Renal cortical epithelial cell (primary cell): Measurements from ENCODE around the gene SEPTIN11. TPM values are rescaled to one million over a fixed set of nuclear protein-coding genes. Genes with fewer than 3 reads are reported as not detected.

Source experiments
- DNase-seq: peaks from one replicate; pipeline ENCODE4 v3.0.0-alpha.2; 2011; ENCODE audit warnings: low read depth
- total RNA-seq: library from RNA; depleted of rRNA; stranded (reverse); fragments of >200 nt; gene quantifications from 2 replicates; pipeline ENCODE4 v1.2.3, GENCODE V29; 2014

The SEPTIN11 gene
- total RNA-seq, 1 donor from 2014 or later: 232 TPM

- no peak for DNase-seq
Measured at GRCh38 chr4:76979236-76979635, 29.7 kb downstream of the SEPTIN11 start.

- DNase-seq: no peak
Measured at GRCh38 chr4:76980261-76980660, 30.7 kb downstream of the SEPTIN11 start.

- no peak for DNase-seq
Measured at GRCh38 chr4:76981644-76982043, 32.1 kb downstream of the SEPTIN11 start.

GRCh38 chr4:76982638-76983584, 33.4 kb downstream of the SEPTIN11 start:
- DNase-seq: no peak

GRCh38 chr4:76984127-76984526, 34.6 kb downstream of the SEPTIN11 start:
- DNase-seq: peak; percentile 65

- DNase-seq: peak; percentile 99
Measured at GRCh38 chr4:76984788-76985211, 35.2 kb downstream of the SEPTIN11 start.

GRCh38 chr4:76987153-76987591, 37.6 kb downstream of the SEPTIN11 start:
- peak; percentile 50 for DNase-seq

- DNase-seq: no peak
Measured at GRCh38 chr4:76987685-76988084, 38.1 kb downstream of the SEPTIN11 start.

GRCh38 chr4:76989391-76990061, 40.0 kb downstream of the SEPTIN11 start:
- DNase-seq: no peak

GRCh38 chr4:76990288-76991080, 40.9 kb downstream of the SEPTIN11 start:
- peak; percentile 87 for DNase-seq

GRCh38 chr4:76991161-76991660, 41.7 kb downstream of the SEPTIN11 start:
- no peak for DNase-seq

- no peak for DNase-seq
Measured at GRCh38 chr4:76993787-76994641, 44.5 kb downstream of the SEPTIN11 start.

- no peak for DNase-seq
Measured at GRCh38 chr4:76995776-76996175, 46.2 kb downstream of the SEPTIN11 start.

GRCh38 chr4:76996445-76996844, 46.9 kb downstream of the SEPTIN11 start:
- no peak for DNase-seq

GRCh38 chr4:76997077-76997476, 47.5 kb downstream of the SEPTIN11 start:
- DNase-seq: no peak

- no peak for DNase-seq
Measured at GRCh38 chr4:76997532-76997931, 48.0 kb downstream of the SEPTIN11 start.

GRCh38 chr4:76998251-76998901, 48.8 kb downstream of the SEPTIN11 start:
- no peak for DNase-seq
